HG02759 (cell line): Measurements from ENCODE around the gene RTKN2.
A peak's percentile ranks its signal among the peaks of the same experiment; 100 is the strongest.
"Not testable (repeated sequence)": the region's sequence is repeated elsewhere in the genome, so short reads cannot be mapped to it uniquely, and the experiment has no call there.

Experiments
- ATAC-seq: cut with Tn5 transposase; IDR thresholded peaks from one replicate; pipeline ENCODE4 v1.9.1; 2021; ENCODE audit warnings: mild to moderate bottlenecking, moderate library complexity; ENCODE audit not compliant: unreplicated experiment

RTKN2 gene

DNA sequence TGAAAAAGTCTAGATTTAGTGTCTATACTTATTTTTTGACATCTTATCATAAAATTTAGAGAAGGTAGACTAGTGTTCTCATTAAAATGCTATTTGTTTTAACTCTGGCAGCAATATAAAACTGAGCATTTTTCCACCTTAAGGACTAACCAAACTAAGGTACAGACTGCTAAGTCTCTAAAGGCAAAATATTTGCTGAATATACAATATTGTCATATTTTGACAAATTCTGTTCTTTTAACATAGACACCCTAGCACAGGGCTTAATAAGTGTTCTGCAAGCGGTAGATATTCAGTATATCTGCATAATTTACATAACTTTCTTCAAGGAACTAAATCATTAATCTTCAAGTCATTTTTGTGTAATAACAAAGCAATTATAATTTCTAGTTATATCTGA is 8.6 kb downstream of the RTKN2 start:
- ATAC-seq = no peak

DNA sequence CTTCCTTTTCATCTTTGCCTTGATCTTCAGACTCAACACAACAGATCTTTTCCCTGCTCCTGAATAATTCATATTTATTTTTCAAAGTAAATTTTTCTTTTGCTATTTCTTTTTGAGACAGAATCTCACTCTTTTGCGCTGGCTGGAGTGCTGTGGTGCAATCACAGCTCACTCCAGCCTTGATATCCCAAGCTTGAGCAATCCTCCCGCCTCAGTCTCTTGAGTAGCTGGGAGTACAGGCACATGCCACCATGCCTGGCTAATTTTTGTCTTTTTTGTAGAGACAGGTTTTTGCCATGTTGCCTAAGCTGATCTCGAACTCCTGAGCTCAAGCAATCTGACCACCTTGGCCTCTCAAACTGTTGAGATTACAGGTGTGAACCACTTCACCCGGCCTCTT is 9.2 kb downstream of the RTKN2 start:
- no peak for ATAC-seq

DNA sequence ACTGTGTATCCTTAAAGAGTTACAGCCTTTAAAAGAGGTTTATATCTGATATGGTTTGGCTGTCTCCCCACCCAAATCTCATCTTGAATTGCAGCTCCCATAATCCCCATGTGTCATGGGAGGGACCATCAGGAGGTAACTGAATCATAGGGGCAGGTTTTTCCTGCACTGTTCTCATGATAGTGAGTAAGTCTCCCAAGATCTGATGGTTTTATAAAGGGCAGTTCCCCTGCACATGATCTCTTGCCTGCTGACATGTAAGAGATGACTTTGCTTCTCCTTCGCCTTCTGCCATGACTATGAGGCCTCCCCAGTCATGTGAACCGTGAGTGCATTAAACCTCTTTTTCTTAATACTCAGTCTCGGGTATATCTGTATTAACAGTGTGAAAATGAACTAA is 9.7 kb downstream of the RTKN2 start:
- no peak for ATAC-seq

DNA sequence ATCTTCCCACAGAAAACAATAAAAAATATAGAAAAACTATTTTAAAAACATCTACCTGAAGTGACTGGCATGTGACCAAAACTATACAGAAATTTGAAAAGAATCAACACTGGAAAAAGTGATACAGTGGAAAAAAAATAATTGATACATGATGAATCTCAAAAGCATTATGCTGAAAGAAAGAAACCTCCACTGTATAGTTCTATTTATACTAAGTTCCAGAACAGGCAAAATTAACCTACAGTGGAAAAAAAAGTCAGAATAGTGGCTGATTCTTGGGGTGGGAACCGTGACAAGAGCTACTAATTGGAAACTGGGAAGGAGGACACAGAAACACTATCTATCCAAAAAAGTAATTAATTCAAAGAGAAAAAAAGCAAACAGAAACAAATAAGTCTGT is 14.9 kb downstream of the RTKN2 start:
- no peak for ATAC-seq

DNA sequence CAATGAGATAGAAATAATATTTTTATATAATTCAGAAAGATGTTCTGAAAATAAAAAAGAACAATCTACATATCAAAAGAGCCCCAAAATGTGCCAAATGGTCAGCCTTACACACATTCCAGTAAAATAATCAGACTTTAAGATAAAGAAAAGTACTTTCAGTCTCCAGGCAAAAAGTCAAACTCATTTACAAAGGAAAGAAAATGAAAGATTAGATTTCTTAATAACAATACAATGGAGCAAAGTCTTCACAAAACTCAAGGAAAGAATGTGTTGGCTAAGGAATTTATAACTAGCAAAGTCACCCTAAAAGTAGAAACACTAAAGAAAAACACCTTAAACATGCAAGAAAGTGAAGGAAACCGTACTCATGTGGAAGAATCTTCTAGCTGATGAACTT is 16.6 kb downstream of the RTKN2 start:
- ATAC-seq = no peak

DNA sequence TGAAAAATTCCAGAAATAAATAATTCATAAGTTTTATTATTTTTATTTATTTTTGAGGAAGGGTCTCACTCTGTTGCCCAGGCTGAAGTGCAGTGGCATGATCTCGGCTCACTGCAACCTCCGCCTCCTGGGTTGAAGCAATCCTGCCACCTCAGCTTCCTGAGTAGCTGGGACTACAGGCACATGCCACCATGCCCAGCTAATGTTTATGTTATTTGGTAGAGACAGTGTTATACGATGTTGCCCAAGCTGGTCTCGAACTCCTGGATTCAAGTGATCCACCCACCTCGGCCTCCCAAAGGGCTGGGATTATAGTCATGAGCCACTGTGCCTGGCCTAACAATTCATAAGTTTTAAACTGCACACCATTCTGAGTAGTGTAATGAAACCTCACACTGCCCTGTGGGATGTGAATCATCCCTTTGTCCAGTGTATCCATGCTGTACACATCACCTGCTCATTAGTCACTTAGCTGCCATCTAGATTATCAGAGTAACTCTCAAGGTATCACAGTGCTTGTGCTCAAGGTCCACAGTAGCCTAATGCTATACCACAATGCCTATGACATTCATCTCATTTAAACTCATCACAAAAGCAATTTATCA is 17.9 kb downstream of the RTKN2 start:
- no peak for ATAC-seq

DNA sequence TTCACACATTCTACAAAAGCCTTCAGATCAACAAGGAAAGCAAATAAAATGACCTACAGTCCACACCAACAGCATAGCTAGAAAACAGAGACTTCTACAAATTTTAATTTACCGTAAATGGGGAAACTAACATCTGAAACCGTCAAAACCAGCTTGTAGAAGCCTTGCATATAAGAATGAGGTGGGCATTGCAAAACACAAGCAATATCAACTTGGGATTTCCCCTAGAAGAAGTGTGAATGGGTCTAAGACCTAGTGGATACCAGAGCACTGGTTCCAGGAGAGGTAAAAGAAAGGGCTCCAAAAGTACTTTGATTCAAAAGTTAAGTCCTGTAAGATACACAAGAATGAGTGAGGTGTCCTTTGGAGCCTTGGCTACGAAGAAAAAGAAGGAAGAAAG is 18.7 kb downstream of the RTKN2 start:
- no peak for ATAC-seq

DNA sequence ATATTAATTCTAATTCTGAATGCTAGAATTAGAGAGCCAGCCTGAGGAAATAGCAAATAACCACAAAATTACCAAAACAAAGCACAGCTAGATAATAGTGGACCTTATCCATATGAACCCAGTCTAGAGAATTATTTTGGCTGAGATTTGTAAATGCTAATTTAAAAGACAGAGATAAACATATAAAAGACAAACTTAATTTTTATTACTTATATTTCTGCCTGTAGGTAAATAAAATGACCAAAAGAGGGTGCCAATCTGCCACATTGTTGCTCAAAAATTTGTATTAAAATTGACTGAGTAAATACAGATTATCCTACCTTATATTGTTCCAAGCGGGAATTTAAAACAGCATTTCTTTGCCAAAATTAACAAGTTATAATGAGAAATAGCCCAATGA is 20.2 kb downstream of the RTKN2 start:
- ATAC-seq = no peak

DNA sequence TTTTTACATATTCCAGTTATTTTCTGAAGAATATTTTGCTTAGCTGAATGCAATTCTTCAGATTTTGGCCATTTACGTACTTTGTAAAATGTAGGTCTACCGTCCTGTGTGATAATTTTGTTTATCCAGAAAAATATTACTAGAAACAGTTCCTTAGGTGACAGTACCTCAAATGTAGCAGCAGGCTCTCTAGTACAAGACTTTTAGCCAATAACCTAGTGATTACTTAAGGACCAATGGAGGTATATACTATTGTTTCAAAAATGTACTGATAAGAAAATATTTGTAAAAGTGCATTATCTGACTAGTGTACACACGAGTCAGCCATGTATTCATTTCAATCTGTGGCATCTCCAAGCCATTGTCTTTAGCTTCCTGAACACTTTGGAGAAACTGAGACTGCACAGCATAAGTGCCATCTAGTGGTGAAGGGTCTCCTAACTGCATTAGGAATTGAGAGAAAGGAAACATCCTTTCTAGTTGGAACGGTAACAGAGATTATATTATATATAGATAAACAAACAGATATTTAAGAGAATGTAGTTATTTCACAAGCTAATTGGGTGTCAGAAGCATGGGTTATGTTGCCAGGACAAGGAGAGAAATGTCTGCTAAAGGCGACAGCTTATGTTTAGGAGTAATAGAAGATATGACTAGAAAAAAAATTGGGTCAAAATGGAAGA is 23.7 kb downstream of the RTKN2 start:
- peak; percentile 59 for ATAC-seq

DNA sequence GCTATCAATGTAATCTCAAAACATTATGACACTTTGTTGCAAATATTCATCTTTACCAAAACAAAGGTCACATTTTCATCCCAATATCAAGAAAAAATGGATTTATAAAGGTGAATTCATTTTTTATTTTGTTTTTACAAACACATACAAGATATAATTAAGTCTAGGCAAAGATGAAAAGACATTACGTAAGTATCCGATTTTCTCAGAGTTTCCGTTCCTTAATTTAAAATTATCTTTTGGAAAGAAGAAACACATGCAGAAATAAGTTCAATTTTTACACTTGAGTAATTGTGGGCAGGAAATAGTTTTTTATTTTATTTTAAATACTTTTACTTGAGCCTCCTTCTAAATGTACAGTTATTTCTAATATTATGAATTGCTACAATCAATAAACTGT is 24.6 kb downstream of the RTKN2 start:
- ATAC-seq = no peak

DNA sequence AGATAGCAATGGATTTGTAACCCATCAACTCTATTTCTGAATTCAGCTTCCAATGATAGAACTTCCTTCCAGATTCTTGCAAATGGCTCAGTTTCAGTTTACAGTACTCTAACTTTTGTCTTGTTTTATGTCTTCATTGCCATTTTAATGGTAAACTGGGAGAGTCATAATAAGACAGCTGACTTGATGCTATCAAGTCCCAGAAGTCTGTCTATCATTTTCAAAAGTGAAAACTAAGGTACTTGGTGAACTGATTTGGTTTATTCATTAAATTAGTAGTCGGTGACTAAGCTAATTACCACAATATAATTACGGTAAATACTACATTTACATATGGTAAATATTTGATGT is 25.0 kb downstream of the RTKN2 start:
- peak; percentile 46 for ATAC-seq

DNA sequence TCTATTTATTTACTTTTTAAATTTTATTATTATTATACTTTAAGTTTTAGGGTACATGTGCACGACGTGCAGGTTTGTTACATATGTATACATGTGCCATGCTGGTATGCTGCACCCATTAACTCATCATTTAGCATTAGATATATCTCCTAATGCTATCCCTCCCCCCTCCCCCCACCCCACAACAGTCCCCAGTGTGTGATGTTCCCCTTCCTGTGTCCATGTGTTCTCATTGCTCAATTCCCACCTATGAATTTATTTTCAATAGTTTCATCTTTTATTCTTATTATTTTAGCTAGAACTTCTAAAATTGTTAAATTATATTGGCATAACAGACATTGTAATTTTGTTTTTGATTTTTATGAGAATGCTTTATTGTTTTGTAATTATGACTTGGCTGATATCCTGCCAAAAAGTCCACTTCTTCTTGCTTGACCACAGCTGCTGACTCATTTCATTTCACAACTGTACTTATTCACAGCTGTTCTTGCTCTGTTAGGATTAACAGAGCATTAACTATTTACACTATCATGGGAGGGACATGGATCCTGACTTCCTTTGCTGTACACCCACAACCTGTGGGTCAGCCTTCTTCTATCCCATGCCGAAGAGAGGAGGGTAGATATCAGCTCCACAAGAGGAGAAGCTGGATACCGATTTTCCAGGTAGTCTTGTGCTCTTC is 25.5 kb downstream of the RTKN2 start:
- ATAC-seq = peak; percentile 89

DNA sequence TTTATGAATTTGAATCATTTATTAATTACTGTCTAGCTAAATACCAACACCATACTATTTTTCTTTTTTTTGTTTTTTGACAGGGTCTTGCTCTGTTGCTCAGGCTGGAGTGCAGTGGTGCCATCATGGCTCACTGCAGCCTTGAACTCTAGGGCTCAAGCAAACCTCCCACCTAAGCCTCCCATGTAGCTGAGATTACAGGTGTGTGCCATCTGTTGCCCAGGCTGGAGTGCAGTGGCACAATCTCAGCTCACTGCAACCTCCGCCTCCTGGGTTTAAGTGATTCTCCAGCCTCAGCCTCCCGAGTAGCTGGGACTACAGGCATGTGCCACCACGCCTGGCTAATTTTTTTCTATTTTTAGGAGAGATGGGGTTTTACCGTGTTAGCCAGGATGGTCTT is 27.1 kb downstream of the RTKN2 start:
- ATAC-seq = not testable (repeated sequence)

DNA sequence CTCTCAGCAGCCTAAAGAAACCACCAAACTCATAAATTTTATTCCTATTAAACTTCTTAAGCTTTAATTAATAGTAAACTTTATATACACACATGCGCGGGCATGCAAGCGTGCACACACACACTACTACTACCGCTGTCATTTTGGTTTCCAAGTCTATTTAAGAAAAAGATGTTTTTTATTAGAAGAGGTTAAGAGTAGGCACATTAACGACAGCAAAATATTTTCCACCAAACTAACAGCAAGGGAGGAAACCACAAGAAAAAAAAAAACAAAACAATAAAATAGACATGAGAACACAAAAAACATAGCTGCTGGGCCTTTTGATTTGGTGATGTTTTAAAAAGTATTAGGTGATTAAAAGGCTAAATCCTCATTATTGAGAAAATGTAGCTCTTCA is 28.6 kb downstream of the RTKN2 start:
- ATAC-seq = no peak

DNA sequence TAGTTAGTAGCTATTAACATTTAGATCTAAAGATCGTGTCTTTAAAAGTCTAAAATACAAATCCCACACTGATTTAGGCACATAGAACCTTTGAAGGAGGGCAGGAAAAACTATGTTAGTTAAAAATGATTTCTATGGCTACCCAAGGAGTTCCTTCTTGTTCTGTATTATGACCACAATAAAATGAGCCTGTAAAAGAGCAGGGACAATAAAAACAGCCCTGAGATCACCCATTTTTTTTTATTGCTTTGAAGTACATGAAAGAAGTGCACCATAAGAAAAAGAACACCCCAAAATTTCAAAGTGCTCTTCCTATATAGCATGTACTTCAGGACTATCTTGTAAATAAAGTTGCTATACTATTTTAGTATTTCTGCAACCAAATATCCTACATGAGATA is 29.8 kb downstream of the RTKN2 start:
- no peak for ATAC-seq

DNA sequence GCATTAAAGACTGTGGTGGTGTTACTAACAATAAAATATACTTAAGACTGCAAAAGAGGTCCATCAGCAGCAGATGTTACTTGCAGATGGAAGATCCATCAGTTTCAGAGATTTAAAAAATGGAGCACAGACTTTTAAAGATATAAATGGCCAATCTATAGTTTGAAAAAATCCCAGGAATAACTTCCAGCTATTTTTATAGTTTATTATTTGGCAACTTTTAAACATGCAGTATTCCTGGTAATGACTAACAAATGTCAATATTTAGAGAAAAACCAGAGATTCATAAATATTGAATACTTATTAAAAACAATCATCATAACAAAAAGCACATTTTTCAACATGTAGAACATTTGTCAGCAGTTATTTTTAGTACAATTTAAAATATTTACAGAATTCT is 30.7 kb downstream of the RTKN2 start:
- ATAC-seq = no peak

DNA sequence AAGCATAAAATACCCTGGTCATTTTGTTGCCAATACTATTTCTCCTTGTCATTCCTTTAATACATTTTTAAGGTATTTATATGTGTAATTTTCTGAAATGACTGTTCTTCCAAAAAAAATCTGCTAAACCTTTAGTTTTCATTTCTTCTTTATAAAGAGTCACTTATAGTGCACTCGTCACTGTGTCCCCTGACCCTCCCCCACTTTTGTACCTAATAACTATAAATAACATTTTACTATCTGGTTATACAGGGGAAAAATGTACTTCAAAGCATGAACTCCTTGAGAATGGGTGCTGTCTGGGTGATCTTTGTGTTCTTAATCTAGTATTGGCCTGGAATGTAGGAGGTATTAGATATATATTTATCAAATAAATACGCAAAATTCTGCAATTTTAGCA is 31.1 kb downstream of the RTKN2 start:
- ATAC-seq = no peak

DNA sequence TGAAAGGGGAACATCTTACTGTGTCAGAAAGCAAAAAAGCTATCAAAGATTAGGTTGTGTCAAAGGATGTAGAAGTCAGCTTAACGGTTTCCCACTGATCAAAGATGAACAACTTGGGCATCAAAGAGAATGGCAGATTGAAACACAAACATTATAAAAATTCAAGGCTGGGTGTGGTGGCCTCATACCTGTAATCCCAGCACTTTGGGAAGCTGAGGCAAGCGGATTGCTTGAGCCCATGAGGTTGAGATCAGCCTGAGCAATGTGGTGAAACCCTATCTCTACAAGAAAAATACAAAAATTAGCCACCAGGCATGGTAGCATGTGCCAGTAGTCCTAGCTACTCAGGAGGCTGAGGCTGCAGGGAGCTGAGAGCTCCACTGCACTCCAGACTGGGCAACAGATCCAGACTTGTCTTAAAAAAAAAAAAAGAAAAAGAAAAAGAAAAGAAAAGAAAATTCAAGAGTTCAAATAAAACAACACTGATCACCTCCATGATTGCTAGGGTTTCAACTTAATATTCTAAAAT is 34.5 kb downstream of the RTKN2 start:
- ATAC-seq = no peak

DNA sequence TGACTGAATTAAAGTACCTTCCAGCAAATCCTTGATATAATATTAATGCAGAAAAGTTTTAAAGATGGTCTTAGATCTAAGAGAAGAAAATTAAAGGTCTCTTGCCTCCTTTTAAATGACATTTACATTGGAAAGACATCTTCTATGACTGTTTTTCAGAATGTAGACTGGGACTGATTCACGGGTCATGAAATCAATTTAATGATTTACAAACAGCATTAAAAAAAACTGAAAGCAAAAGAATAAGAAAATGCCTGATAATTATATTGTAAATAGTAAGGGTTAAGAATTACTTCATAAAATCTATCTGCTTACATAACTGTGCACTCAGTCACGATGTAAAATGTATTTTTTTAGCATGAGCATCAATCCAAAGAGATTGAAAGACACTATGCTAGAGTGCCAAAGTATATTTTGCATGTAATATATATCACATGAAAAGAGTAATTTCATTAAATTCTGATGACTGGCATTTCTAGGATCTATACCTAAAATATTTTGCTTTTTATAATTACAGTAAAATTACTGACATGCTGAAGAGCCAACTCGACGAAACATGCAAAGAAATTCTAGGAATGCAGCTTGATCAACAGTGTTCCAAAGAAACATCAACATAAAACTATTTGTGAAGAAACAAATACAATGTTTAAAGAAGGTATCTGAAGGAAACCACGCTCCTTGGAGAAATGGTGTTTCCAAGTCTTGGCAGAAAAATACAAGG is 35.1 kb downstream of the RTKN2 start:
- no peak for ATAC-seq

DNA sequence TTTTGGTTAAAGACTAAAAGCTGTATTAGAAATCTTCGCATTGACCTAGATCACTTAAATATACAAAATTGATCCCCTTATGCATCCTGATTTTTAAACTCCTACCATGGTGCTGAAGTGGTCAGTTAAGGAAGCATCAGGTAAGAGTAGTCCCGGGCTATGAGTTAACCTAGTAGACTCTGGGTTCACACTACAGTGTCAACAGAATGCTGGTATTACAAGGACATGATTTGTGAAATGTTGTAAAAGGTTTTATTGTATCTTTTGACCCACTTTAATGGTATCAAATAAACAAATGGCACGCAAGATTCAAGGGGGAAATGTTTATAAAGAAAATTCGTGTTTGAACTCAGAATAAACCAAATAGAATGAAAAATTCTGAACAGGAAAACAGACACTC is 36.8 kb downstream of the RTKN2 start:
- ATAC-seq = no peak

DNA sequence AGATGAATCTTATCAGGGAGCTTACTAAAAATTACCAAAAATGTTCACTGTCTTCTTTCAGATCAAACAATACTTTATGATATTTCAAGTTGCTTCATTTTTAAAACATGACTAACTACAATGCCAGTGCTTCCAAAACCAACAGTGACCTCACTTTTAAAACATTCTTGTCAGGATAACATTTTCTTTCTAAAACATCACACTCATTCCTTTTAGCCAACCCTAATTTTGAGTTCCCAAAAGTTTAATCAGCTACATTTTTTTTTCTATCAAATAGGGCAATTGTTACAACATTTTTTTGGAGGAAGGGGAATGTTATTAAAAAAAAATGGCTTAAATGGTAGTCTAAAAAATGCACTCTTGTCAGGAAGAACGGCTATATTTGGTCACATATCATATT is 37.3 kb downstream of the RTKN2 start:
- no peak for ATAC-seq
